SKM-1 treated with dmso at 0.1 percent for 144 hours (cell line): Measurements from ENCODE around the gene SAMD4A.

Experiments
- DNase-seq: peaks from one replicate; lab custom pipeline; 2025; ENCODE audit not compliant: unreplicated experiment; lab: John Stamatoyannopoulos, UW

Gene SAMD4A

DNA sequence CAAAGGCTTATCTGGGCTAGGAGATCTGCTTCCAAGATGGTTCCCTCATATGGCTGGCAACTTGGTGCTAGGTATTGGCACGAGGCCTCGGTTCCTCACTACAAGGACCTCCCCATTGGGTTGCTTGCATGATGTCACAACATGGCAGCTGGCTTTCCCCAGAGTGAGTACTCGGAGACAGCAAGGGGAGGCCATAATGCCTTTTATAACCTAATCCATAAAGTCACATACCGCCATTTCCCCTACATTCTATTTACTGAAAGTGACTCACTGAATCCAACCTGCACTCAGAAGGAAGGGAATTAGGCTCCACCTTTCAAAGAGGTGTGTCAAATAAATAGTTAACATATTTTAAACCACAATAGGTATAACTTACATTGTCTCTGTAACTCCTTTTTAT, 130.9 kb downstream of the SAMD4A start:
- DNase-seq, result no peak

DNA sequence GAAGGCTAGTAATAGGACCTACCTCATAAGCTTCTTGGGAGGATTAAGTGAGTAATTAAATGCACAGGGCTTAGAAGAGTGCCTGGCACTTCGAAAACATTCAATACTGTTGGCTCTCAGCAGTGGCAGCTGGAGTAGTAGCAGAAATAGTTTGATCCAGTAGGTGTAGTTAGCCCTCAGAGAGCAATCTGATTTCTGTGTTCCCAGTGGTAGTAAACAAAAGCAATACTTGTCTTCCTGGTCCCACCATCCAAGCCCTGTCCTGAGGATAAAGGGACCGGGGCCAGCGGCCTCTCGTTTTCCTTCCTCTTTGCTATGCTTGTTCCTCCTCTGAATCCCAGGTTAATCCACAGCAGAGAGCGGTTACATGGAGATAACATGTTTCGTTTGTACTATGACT, 131.6 kb downstream of the SAMD4A start:
- no peak for DNase-seq

DNA sequence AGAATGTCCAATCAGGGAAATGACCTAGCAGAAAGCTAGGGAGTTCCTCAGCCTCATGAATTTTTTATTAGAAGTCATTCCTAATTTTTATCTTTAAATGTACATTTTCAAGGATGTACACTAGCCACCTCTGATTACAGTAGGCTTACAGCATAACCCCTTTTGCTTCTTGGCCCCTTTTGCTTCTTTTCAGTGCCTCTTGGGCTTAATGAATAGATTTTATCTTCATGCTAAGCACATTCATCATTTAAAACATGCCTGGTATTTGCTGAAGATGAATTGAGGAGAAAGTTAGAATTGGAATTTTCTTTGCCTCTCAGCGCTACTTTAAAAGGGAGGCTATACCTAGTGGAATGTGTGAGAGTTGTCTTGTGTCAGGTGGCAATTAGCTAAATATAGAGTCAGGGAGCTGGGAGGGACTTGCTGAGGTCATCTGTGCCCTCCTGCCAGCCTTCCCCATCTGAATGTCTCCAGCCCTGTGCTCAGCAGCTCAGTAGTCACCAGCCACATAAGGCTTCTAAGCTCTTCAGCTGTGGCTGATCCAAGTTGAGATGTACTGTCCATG, 132.1 kb downstream of the SAMD4A start:
- no peak for DNase-seq

DNA sequence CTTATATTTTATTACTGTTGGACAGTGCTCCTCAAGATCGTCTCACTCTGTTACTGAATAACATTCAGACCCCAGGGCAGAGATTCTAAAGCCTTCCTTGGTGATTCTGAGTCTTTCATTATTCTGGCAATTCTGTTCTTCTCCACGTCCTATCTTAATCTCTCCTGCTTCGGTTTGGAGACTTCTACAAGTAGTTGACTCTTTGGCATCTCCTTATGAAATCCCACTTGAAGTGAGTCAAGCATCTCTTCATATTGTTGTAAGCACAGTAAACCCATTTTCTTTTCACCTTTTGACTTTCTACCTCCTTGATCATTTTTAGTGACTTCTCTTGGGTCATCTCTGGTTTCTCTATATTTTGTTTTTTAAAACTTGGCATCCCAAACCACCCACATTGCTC, 132.8 kb downstream of the SAMD4A start:
- no peak for DNase-seq

DNA sequence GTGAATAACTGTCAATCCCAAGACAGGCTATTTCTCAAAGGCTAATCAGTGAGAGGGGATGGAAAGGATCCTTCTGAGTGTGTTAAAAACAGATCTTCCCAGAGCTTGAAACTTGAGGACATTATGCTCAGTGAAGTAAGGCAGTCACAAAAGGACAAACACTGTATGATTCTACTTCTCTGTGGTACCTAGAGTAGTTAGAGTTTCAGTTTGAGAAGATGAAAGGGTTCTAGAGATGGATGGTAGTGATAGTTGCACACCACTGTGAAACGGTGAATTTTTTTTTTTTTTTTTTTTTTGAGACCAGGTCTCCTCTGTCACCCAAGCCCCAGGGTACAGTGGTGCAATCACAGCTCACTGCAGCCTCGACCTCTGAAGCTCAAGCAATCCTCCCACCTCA, 133.8 kb downstream of the SAMD4A start:
- DNase-seq, result no peak

DNA sequence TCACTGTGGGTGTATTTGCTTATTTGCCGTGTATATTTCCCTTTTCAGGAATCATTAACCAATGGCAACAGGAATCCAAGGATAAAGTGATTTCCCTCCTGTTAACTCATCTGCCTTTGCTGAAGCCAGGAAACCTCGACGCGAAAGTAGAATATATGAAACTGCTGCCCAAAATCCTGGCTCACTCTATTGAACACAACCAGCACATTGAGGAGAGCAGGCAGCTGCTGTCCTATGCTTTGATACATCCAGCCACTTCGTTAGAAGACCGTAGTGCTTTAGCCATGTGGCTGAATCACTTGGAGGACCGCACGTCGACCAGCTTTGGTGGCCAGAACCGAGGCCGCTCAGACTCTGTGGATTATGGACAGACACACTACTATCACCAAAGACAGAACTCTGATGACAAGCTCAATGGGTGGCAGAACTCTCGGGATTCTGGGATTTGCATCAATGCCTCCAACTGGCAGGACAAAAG, 135.1 kb downstream of the SAMD4A start:
- no peak for DNase-seq

DNA sequence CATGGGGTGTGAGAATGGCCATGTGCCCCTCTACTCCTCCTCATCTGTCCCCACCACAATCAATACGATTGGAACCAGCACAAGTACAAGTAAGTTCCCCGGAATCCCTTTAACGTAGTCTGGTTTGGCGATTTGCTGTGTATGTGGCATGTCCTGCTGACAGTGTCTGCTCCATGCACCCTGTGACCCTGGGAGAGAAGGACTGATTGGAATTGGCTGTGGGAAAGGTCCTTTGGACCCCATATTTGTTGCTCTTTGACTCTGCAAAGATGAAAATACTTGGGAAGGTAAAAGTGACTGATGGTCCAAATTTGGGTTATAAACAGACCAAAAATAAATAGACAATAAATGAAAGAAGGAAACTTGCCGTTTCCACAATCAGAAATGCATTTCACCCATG, 135.6 kb downstream of the SAMD4A start:
- no peak for DNase-seq

DNA sequence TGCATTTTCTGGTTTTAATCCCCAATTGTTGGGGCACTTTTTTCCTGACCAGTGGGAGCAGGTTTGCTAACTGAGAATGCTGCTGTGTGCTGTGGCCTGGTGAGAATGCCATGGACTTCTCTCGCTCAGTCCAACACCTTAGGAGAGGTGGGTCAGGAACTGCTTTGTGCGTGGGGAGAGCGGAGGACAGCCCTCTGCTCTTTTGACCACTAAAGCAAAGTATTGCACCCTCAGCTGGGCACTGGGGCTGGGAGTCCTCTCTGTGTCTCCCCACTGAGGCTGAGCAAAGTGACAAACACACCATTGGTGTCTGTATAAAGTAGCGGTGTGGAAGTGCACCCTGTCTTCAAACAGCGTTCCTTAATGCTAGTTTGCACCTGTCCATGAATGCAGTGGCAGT, 136.2 kb downstream of the SAMD4A start:
- DNase-seq, result no peak

DNA sequence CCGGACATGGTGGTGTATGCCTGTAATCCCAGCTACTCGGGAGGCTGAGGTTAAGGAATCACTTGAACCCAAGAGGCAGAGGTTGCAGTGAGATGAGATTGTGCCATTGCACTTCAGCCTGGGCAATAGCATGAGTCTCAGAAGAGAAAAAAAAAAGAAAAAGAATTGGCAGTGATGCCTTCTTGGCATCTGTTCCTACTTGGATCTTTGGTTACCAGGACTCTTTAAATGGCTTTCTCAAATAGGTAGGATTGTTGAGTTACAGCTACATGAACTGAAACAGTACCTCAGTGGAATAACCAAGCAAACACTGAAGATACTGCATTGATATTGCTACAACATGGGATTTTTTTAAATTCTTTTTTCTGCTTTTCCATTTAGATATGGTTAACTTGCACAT, 136.8 kb downstream of the SAMD4A start:
- no peak for DNase-seq

DNA sequence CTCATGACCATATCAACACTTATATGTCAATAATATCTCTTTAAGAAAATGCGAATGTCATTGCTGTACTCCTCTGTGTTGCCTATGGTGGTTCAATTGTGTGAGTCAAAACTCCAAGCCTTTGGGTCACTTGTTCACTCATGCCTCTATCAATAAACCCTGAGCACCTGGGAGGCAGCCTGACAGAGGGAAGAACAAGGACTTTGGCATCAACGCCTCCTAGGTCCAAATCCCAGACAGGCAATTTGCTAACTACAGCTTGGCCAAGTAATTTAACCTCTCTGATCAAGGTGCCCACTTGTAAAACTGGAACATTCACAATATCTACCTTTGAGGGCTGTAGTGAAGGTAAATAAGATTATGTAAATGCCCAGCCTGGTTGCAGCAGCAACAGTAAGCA, 137.8 kb downstream of the SAMD4A start:
- no peak for DNase-seq

DNA sequence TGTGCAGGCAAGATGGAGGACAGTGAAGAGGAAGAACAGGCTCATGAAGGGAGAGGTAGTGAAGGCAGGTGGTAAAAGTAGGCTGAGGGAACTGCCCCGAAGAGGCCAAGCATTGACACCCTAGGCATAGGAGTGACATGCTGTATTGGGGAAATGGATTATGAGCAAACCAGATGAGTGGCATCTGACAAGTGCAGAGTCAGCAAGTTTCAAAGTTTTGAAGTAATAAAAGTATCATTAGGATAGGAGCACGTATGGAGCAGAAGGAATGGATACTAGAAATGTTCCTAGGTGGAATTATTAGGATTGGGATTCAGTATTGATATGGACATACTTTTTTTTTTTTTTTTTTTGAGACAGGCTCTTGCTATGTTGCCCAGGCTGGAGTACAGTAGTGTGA, 139.8 kb downstream of the SAMD4A start:
- no peak for DNase-seq

DNA sequence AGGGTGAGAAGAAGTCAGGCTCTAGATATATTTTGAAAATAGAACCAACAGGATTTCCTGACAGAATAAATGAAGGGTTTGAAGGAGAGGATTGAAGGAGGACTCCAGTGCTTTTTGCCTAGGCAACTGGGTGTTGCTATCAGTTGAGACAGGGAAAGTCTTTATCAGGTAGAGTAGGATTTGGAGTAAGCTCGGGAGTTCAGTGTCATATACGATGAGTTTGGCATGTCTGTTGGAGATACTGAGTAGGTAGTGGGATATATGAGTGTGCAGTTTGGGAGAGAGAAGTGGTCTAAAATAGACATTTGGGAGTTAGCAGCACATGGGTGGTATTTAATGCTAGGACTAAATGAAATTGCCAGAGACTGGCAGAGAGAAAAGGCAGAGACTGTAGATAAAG, 141.2 kb downstream of the SAMD4A start:
- DNase-seq, result no peak

DNA sequence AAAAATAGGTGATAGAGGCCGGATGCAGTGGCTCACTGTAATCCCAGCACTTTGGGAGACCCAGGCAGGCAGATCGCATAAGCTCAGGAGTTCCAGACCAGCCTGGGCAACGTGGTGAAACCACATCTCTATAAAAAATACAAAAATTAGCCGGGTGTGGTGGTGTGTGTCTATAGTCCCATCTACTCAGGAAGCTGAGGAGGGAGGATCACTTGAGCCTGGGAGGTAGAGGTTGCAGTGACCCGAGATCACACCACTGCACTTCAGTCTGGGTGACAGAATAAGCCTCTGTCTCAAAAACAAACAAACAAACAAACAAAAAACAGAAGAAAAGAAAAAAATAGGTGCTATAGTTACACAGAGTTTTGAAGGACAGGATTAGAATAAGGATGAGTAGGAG, 142.1 kb downstream of the SAMD4A start:
- DNase-seq, result no peak

DNA sequence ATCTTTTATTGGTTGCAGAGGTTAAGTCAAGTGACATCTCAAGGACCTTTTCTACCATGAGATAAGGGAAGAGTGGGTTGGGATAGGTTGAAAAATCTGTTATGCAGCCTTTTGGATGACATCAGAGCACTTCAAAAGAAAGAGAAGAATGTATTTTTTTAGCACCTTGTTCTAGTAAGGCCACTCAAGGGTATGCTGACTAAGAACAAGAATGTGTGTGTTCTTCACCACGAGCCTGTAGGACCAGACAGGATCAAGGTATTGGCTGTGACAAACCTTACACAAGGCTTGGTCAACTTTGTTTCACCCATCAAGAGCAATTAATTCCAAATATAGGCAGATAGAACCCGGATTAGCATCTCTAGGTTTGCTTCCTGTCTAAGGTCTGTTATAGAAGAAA, 142.5 kb downstream of the SAMD4A start:
- no peak for DNase-seq

DNA sequence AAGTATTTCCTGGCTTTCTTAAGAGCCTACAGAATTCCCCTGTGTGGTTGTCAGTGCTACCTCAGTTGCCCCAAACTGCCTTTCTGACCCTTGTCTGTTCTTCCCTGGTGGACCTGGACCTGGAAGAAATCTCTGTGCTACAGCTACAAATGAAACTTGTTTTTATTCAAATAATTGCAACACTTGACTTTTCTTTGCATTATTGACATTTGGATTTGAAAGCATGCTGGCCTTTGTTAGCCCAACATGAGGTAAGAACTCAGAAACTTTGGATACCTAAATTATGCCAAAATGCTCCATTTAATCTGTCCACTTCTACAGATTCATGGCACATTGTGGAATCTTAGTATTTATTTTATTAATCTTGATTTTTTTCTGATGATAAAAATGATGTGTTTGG, 142.9 kb downstream of the SAMD4A start:
- DNase-seq, result no peak

DNA sequence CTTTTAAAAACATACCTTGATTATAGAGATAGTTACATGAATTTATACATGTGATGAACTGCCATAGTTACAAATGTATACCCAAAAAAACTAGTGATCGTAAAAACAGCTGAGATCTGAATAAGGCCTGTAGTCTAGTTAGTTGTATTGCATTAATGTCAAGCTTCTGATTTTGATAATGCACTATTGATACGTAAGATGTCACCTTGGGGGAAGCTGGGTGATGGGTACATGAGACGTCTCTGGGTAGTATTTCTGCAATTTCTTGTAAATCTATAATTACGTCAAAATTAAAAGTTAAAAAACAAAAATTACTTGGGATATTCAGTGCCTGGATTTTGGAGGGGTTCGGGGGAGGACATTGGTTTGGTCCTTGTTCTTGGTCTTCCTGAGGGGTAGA, 144.4 kb downstream of the SAMD4A start:
- DNase-seq, result no peak

DNA sequence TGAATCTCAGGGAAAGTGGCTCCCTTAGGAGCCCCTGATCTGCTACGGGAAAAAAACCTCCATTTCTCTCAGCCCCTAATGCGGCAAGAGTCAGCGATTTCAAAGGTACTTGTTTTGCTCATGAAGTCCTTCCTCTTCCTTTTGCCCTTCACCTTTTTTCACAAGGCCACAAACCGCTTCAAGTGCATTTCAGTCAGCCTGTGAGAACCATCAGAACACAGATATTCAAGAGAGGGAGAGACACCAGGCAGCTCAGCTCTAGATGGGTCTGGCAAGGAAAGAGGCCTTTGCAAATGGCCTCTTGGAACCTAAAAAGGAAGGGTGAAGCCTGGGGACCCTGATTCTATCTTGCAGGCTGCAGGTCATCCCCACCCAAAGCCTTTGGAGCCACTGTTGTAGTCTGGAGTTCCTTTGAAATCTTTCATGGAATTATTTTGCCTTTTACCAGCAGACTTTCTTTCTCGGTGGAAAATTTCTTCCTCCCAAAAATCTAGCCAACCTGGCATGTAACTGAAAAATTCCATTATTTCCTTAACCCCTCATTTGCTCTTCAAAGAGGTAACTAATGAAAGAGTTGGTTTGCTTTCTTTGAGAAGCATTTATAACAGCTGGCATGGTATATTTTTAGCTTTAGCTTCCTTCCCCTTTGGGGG, 145.0 kb downstream of the SAMD4A start:
- DNase-seq, result no peak

DNA sequence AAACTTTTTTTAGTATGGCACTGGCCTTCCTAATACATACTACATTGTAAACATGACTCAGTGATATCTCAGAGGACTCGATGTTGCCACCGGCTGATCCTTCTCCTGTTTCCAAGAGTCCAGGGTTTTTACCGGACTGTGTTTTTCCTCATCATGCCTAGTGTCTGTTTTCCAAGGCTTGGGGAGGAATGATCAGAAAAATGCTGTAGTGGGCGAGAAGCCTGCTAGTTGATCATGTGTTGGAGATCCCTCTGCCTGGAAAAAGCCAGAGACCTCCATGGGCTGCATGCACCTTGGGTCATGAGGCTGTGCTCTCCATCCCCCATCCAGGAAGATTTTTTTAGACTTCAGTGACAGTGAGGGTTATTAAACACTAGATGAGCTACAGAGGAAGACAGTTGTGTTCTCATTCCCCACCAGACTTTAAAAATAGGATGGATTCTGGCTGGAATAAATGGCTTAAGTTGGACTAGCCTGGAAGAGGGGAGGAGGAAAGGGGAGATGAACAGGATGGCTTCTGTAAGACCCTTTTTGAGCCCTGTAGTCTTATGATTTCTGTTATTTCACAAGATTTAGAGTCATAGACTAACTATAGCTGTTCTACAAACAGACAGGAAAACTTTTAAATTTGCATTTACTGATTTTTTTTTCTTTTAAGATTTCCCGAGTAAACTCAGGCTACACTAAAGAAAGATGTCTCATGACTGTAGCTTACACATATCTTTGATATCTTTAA, 145.7 kb downstream of the SAMD4A start:
- no peak for DNase-seq

DNA sequence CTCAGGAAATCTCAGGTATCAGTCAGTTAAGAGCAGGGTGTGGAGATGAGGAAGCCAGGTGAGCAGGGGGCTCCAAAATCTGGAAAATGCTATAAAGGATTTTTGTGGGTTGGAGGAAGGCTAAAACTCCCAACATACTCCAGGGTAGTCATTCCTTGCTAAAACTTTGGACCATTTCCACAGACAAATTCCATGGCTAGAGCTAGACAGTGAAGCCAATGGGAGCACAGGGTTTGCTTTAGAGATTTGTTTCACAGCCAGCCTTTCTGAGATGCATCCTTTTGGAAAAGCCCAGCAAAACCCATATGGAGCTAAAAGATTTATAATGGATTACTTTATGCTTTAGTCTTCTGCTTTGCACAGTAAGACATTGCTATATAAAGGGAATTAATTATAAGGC, 146.5 kb downstream of the SAMD4A start:
- no peak for DNase-seq

DNA sequence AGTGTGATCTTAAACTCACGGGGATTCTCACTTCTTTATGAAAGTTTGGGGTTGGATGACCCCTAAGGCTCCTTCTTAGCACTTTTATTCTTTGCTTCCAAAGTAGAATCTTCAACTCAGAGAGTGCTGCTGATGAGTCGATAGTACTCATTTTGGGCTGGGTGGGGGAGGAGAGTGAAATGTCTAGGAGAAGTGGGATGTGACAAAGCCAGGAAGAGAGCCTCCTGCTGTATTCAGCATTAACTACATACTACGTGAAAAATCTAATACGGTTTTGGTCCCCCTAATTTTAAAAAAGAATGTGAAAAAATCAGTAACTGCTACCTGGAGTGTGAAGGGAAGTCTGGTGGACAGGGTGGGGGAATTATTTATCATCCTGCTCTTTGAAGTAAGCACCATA, 148.3 kb downstream of the SAMD4A start:
- no peak for DNase-seq

DNA sequence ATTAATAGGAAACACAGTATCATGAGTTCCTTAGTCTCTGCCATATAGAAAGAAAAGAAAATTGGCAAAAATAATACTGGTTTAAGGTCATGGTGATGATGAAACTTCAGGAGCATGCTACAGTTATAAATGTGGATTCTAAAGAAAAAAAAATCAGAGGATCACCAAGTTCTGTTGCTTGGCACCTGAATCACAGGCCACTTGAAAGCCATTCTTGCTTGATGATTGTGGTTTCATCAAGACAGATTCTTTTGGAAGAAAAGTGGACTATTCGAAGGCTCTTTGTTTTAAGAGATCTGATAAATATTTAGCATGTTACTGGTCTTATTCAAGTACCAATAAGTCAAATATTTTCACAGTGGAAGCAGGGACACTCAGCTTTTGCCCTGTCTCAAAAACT, 148.9 kb downstream of the SAMD4A start:
- DNase-seq, result no peak

DNA sequence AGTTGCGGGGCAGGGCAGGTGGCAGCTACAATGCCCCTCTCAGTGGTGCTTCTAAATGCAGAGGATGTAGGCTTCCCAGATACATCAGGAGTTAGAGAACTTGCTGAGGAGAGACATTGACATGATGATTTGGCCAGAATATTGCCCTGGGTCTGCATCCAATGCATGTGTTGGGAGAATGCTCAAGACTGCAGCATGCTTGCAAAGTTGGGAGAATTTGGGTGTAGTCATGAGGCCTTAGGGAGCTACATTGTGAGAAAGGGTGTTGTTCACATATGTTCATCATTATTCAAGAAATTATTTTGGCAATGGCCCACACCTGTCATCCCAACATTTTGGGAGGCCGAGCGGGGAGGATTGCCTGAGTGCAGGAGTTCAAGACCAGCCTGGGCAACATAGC, 149.9 kb downstream of the SAMD4A start:
- DNase-seq, result no peak

DNA sequence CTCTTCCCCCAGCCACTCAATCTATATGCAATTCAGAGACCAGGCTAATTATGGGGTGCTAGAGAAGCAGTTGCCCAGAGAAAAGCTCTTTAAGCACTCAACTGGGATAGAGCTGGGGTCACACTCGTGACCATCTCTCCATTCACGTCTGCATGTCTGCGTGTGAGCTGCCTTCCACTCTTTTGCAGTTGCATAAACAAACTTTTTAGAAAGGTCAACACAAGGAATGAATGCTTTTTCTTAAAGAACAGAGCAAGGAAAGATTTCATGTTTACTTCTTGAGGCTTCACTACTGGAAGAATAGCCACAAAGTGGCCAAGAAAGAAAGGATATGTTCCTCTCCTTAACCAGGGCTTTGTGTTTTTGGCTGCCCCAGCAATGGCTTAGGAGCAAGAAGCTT, 151.1 kb downstream of the SAMD4A start:
- no peak for DNase-seq
